ENCODE results near the gene TSKU.
"Not testable (repeated sequence)": the region's sequence is repeated elsewhere in the genome, so short reads cannot be mapped to it uniquely, and the experiment has no call there.

The TSKU gene

DNA sequence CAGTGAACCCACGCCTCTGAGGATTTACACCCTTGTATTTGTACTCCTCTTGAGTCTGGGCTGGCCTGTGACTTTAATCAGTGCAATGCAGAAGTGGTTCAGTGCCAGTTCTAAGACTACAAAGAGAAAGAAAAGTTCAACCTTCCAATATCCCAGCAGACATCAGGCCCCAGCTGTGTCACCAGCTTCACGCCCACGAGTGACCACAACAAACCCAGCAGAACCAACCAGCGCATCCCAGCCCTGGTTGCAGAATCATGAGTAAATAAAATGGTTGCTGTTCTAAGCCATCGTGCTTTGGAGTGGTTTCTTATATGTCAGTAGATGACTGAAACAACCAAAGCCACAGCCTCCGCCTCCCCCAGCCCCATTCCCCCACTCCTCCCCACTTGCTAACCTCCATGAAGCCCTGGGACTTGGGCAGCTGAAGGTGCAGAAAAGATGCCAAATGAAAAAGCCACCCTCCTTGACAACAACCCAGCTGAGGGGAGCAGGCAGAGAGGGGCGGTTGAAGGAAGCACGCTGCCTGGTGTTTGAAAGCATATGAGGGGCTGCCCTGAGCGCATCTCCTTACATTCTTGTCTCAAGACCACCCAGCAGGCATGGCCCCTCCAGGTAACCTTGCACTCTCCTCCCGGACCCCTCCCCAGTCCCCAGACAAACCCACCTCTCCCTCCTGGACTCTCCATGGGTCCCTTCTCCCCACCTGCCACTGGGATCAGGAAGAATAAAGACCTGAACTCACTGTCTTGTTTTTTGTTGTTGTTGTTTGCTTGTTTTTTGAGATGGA is 20.9 kb downstream of the TSKU start:
- no peak for DNase-seq

DNA sequence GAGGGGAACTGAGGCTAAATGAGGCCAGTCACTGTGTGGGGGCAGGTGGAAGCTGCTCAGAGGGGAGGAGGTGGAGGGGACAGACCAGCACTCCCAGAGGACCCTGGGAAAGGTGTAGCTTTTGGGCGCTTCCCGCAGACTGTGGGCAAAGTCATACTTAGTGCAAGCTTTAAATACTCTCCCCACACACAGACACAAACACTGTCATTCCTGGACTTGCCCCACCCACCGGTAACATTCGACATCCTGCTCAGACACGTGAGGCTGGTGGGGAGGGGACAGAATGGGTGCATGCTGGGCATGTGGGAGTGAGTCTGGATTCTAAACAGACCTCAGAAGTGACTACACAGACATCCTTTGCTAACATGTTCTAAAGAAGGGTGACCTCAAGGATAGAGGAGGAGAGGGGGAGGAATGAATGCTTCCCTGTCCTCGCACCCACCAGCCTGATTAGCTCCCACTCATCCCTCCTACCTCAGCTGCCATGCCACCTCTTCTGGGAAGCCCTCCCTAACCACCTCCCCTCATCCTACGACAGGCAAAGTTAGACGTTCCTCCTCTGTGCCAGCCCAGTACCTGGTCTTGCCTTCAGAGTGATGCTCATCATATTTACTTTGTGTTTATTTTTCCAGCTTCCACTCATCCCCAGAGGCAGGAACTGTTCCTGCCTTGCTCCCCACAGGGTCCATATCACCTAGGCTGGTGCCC is 22.2 kb downstream of the TSKU start:
- DNase-seq, result no peak

DNA sequence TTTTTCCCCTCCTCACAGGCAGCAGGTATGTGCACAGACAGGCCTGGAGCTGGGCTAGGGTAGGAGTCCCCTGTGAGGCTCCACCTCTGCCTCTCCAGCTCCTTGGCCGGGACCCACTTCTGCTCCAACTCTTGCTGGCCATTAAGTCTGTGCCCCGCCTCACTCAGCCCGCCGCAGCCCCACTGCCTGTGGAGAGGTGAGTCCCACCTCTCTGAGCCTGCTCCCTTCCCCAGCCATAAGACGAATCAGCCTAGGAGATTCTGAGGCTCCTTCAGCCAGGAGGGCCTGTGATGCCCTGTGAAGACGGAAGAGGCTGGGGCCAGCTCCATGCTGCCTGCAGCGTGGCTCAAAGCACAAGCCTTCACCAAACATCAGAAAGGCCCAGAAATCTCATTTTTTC is 23.0 kb downstream of the TSKU start:
- no peak for DNase-seq

DNA sequence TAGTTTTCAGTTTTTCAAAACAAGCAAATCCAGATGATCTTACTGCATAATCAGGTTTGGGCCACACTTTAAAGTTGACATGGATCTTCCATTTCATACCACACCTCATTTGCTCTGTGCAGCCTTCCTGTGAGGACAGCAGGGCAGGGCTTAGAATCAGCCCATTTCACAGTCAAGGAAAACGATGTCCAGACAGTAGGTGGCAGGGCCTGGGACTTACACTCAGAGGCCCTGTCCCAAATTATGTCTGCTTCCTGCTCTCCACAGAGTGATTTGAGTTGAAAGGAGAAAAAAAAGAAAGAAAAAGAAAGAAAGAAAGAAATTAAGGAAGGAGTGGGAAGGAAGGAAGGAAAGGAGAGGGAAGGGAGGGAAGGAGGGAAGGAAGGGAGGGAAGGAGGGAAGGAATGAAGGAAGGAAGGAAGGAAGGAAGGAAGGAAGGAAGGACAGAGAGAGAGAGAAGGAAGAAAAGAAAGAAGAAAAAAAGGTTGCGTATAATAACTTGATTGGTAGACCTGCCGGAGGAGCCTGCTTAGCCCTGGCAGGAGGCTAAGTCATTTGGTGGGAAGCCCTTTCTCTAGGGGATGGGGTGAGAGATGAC is 23.6 kb downstream of the TSKU start:
- DNase-seq, result no peak

DNA sequence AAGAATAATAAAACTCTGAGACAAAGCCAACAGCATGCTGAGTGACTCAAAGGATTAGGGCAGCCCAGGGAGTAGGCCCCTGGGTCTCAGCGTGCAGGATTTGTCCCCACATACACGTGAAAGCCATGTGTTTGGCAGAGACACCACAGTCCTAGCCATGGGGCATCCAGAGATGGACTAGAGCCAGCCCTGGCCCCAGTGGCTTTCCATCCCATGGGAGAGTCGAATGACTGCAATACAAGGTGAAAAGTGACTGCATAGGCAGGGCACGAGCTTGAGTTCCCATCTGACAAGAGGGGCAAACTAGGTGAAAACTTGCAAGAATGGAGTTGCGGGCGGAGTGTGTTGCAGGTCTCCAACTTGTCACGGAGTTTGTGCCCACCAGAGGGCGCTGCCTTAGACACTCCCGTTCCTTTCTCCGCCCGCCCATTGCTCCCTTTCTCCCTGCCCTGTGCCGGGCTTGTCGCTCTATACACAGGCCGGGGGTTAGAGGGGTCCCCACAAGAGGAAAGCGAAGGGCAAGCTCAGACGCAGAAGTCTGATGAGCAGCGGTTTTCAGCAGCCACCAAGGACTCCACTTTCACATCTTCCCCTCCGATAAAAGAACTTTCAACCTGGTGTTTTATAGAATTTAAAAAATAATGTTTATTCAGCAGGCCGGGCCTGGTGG is 24.2 kb downstream of the TSKU start:
- peak; percentile 73 to 82 for DNase-seq

DNA sequence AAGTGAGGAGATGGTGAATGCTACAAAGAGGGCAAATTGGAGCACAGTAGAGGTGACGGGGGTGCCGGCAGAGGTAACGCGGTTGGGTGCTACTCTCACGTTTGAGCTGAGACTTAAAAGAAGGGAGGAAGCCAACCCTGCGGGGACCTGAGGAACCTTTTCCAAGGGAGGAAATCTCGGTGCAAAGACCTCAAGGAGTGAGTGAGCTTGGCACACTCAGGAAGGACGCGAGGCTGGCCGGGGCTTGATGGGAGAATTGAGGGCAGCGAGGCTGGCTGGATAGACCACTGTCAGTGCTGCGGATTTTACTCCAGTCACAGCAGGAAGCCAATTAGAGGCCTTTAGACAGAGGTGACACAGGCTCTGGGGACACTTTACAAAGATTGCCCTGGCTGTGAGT is 25.0 kb downstream of the TSKU start:
- DNase-seq, result no peak

DNA sequence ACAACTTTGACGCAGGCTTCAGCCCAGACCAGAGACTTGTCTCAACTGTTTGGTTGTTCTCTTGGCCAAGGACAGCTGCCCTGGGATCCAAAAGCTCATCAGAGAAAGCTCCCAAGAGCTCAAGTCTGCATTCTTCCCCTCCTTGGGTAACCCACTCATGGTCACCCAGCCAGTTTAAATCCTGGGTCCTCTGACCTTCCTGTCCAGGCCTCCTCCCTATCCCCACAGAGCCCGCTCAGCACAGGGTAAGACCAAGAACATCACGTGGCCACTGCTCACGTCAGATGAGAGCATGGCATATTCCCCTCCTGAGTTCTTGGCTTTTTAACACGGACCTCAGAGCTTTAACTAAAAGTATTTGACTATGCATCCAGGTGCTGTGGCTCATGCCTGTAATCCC is 25.8 kb downstream of the TSKU start:
- no peak for DNase-seq

DNA sequence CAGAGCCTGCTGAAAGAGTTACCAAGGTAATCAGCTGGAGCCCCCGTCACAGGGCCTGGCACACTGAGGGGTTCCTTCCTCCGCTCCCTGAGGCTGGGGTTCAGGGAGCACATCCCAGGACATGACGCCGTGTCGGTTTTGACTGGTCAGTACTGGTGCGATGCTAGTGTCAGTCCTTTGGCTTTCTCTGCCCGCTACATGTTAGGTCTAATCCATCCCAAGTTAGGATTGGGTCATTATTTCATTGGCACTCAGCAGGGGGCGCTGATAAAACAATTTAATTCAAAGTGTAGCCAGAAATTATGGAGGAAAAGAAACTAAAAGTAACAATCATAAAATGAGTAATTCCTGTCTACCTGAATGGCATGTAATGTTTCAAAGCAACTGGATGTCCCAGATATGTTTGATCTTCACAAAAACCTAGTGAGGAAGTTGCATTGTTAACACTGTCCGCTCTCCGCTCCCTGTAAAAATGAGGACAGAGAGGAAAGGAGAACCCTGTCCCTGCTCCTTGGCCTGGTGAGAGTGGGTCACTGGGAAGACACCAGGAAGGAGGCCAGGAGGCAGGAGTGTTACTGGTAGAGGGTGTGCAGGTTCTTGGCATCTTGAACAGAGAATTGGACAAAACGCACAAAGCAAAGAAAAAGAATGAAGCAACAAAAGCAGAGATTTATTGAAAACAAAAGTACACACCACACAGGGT is 27.1 kb downstream of the TSKU start:
- DNase-seq, result peak; percentile 4 to 24

DNA sequence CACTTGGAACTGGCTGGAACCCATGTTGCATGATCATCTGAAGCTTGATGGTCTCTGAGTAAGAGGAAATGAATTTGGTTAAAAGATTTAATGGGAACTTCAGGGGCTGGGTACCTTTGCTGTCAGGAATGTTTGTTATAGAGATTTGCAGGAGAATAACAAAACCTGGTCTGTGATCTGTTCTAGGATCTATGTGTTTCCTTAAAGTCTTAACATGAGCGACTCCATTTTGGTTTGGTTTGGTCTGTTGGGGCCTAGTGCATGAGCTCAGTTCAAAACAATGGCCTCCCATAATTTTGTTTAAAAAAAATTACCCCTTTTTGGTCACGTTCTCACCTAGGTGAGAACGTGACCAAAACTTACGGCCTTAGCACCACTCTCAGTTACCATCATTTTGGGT is 28.1 kb downstream of the TSKU start:
- no peak for DNase-seq

DNA sequence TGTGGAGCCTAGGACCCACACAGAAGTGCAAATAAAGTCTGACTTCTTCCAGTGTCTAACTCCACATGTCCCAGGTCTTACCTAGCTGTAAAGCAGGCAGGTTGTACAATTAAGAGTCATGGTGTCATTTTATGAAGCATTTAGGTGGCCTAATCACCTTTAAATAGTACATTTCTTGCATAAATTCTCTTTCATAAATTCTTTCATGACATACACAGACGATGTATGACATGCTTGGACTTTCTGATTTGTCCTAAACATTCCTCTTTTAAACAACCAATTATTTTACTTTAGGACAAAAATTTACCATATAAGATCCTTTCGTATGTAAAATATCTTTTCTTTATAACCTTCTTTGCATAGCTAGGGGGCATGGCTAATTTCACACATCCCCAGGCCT is 31.3 kb downstream of the TSKU start:
- no peak for DNase-seq

DNA sequence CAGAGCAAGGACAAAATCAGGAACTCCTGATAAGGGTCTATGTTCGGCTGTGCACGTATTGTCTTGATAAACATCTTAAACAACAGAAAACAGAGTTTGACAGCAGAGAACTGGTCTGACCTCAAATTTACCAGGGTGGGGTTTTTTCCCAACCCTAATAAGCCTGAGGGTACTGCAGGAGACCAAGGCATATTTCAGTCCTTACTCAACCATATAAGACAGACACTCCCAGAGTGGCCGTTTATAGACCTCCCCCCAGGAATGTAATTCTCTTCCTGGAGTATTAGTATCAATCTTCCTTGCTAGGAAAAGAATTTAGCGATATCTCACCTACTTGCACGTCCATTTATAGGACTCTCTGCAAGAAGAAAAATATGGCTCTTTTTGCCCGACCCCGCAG is 32.5 kb downstream of the TSKU start:
- DNase-seq, result not testable (repeated sequence)

DNA sequence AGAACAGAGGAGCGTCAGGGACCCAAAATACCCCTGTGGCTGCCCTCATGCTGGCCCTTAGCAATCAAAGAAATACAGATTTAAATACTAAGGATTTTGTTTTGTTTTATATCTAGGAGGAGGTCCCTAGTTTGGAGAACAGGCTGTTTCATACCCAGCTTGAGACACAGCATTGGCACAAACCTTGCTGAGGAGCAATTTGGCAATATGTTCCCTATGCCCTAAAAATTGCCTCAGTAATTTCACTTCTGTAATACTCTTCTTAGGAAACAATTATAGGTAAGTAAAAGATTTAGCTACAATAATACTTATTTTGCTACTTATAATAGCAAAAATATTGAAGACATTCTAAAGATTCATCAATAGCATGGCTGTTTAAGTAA is 37.0 kb downstream of the TSKU start:
- no peak for DNase-seq

DNA sequence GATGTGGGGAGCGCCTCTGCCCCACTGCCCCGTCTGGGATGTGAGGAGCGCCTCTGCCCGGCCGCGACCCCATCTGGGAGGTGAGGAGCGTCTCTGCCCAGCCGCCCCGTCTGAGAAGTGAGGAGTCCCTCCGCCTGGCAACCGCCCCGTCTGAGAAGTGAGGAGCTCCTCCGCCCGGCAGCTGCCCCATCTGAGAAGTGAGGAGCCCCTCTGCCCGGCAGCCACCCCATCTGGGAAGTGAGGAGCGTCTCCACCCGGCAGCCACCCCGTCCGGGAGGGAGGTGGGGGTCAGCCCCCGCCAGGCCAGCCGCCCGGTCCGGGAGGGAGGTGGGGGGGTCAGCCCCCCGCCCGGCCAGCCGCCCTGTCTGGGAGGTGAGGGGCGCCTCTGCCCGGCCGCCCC is 38.2 kb downstream of the TSKU start:
- DNase-seq, result not testable (repeated sequence)

DNA sequence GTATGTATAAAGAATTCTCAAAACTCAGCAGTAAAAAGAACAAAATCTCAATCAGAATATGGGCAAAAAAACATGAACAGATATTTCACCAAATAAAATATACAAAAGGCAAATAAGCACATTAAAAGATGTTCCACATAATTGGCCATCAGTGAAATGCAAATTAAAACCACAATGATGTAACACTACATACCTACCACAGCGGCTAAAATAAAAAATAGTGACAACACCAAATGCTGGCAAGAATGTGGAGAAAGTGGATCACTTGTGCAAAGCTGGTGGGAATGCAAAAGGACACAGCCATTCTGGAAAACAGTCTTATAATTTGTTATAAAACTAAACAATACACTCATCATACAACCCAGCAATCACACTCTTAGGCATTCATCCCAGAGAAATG is 39.2 kb downstream of the TSKU start:
- DNase-seq, result no peak

DNA sequence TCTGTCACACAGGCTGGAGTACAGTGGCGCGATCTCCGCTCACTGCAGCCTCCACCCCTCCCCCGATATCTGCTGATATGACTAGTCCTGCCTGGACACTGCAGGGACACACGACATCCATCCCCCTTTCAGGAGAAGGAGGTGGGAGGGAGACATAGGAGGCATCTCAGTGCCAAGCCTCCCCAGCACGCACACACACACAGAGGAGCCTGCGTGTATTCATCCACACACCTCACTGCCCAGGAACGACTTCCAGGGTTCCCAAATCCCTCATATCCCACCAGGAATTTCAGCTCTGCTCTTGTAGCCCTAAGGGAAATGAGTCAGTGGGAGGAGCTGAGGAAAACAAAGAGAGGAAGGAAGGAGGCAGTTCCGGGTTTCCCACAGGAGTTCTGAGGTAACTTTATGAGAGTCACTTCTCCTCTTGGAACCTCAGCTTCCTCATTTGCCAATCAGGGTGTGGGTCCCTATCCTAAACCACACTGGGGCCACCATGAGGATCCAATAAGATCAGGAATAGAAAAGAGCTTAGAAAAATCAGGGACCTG is 40.4 kb downstream of the TSKU start:
- no peak for DNase-seq

DNA sequence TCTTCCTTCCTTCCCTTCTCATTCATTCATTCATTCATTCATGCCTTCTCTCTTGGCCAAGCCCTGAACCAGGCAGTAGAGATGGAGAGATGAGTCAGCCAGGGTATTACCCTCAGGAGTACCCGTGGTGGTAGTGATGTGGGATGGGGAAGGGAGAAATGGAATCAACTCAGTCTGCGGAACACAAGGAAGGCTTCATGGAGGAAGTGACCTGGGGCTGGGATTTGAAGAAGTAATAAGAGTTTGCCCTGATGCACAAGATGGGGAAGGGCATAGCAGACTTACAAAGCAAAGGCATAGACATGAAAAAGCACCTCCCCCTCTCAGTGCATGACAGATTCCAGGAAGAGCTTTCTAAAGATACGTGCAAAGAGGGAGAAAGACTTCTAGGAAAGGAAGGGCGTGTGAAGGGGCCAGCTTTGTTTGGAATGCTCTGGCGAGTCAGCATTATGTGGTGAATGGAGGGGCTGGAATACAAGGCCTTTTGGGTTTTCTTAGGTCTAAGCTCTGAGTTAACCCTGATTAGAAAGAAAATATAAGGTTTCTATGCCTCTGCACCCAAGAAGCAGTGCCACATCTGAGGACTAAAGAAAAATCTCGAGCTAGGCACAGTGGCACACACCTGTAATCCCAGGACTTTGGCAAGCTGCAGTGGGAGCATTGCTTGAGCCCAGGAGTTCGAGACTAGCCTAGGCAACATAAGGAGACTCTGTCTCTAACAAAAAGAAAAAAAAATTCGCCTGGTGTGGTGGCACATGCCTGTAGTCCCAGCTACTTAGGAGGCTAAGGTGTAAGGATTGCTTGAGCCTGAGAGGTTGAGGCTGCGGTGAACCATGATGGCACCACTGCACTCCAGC is 41.2 kb downstream of the TSKU start:
- DNase-seq, result no peak

DNA sequence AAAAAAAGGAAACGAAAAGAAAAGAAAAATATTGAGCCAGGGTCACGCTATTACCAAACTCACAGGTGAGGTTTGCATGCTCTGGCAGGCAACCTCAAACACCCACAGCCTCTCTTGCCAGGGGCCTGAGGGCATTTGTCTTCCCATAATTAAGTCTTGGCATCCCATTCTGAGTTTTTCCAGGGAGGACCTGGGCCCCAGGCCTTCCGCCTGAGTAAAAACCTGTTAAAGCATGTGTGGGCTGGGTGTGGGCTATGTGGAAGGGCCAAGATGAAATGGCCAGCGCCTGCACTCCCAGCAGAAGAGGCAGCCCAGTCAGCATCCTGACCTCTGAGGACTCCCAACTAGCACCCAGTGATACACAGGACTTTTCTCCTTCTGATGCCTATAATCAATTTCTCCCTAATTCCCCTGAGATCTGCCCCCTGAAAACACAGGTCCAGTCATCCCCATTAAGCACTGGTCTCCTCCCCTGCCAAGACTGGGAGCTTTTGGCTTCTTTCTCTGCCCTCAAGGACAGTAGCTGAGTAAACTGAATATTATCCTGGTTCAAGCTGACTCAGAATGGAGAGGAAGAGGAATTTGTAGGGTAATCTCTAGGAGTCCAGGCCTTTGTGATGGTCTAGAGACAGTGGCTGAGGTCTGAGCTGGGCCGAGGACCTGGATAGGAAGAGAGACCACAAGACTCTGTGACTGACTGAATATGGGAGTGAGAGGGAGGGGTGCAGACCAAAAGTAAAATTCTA is 42.0 kb downstream of the TSKU start:
- no peak for DNase-seq

DNA sequence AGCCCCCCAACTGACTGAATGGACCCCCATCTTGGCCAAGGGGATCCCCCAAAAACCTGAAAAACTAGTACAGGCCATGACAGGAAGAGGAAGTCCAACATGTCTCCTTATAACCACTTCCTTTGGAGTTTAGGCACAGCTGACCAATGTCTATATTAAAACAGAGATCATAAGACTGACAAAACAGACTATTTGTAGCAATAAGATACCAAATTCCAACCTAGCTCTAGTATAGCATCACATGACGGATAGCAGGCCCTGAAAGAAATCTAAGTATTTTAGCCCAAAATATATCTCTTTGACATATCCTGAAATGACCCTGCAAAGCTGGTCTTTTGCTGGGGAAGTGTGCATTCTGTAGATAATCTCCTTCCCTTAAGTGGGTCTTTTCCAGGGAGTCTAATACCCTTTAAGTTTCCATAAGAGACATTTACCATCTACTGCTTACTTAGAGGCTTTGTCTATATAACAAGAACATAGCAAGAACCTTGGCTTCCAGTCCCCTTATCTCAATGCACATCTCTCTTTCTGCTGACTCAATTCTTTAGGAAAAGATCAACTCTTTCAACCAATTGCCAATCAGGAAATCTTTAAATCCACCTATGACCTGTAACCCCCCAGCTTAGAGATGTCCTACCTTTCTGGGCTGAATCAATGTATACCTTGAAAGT is 42.7 kb downstream of the TSKU start:
- DNase-seq, result no peak

DNA sequence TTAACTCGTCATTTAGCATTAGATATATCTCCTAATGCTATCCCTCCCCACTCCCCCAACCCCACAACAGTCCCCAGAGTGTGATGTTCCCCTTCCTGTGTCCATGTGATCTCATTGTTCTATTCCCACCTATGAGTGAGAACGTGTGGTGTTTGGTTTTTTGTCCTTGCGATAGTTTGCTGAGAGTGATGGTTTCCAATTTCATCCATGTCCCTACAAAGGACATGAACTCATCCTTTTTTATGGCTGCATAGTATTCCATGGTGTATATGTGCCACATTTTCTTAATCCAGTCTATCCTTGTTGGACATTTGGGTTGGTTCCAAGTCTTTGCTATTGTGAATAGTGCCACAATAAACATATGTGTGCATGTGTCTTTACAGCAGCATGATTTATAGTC is 43.4 kb downstream of the TSKU start:
- DNase-seq, result not testable (repeated sequence)

DNA sequence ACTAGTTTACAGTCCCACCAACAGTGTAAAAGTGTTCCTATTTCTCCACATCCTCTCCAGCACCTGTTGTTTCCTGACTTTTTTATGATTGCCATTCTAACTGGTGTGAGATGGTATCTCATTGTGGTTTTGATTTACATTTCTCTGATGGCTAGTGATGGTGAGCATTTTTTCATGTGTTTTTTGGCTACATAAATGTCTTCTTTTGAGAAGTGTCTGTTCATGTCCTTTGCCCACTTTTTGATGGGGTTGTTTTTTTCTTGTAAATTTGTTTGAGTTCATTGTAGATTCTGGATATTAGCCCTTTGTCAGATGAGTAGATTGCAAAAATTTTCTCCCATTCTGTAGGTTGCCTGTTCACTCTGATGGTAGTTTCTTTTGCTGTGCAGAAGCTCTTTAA is 43.8 kb downstream of the TSKU start:
- not testable (repeated sequence) for DNase-seq

Measured in hippocampal formation (tissue), 2 donors.